Left colon (tissue), 2 donors: Measurements from ENCODE around the gene IL17RE. TPM values are rescaled to one million over a fixed set of nuclear protein-coding genes. Genes with fewer than 3 reads are reported as not detected.
A peak's percentile ranks its signal among the peaks of the same experiment; 100 is the strongest.

ENCODE experiments used
- ATAC-seq: fragments of 200-7000 bp; cut with Tn5 transposase; one replicate; pipeline ENCODE4 v1.9.1; 2020; ENCODE audit warnings: mild to moderate bottlenecking, moderate library complexity
- DNase-seq, 2 donors: peaks; one replicate each; pipeline ENCODE4 v3.0.0-alpha.2; 2020
- intact Hi-C, 2 donors: fragments of 100-400 bp; cut with DNase I in 1 of 2; cut with micrococcal nuclease in 1 of 2; formaldehyde crosslinking; loops; one replicate each; pipeline versions ENCODE4 v1.11.2 to v1.14.0; 2022; cut with DNase I, micrococcal nuclease
- total RNA-seq, 2 donors: library from RNA; stranded (reverse); fragmentation: NEBNext Ultra II Directional; extraction: Animal tissue kit (Norgen Biotek cat#: 25700); gene quantifications; one replicate each; pipeline ENCODE4 v1.2.1, GENCODE V29; 2021
- donor health status: DM: no; HTN: no; CAD: no.
- donor health status: DM: yes; HTN: yes; CAD: no.

IL17RE gene
- total RNA-seq, 2 donors from 2014 or later = 87.3 to 88.7 TPM

GRCh38 chr3:9942934-9943690 is 40.5 kb downstream of the IL17RE start:
- ATAC-seq (no peak), DNase-seq (no peak)
- intact Hi-C loops = no loop called here

- intact Hi-C loops = no loop called here
- ATAC-seq = no peak
- DNase-seq = no peak
Observed at GRCh38 chr3:9944271-9944670, 41.6 kb downstream of the IL17RE start.

GRCh38 chr3:9945358-9945757 is 42.7 kb downstream of the IL17RE start:
- intact Hi-C loops = no loop called here
- DNase-seq = no peak
- no peak for ATAC-seq

- intact Hi-C loops = no loop called here
- DNase-seq (peak; percentile 88 to 90), ATAC-seq (peak; percentile 90)
Observed at GRCh38 chr3:9946112-9947024, 43.7 kb downstream of the IL17RE start.

- intact Hi-C loops = no loop called here
- peak; percentile 86 for ATAC-seq
- DNase-seq = peak; percentile 78 to 85
Observed at GRCh38 chr3:9947025-9947995, 44.7 kb downstream of the IL17RE start.

- DNase-seq (no peak), ATAC-seq (no peak)
- intact Hi-C loops = no loop called here
Observed at GRCh38 chr3:9948586-9948985, 45.9 kb downstream of the IL17RE start.

GRCh38 chr3:9949115-9949514 is 46.5 kb downstream of the IL17RE start:
- DNase-seq (no peak), ATAC-seq (no peak)
- intact Hi-C loops = no loop called here

- intact Hi-C loops = no loop called here
- ATAC-seq = no peak
- no peak for DNase-seq
Observed at GRCh38 chr3:9949626-9950025, 47.0 kb downstream of the IL17RE start.

GRCh38 chr3:9951126-9951525 is 48.5 kb downstream of the IL17RE start:
- intact Hi-C loops = no loop called here
- no peak for DNase-seq
- no peak for ATAC-seq

GRCh38 chr3:9951598-9951961 is 48.9 kb downstream of the IL17RE start:
- intact Hi-C loops = no loop called here
- ATAC-seq = no peak
- no peak for DNase-seq

GRCh38 chr3:9951962-9952805 is 49.5 kb downstream of the IL17RE start, which contains the start of gene PRRT3:
PRRT3 (minus strand) TSS chr3:9952408; CDS start chr3:9950115, 2,293 bp downstream.
- ATAC-seq = peak; percentile 49
- DNase-seq = peak in 1 of 2 donors; percentile 48
- intact Hi-C loops = no loop called here

- intact Hi-C loops = no loop called here
- DNase-seq = no peak
- ATAC-seq = no peak
Observed at GRCh38 chr3:9955067-9955502, 52.4 kb downstream of the IL17RE start.

GRCh38 chr3:9955611-9956352 is 53.1 kb downstream of the IL17RE start:
- DNase-seq = no peak
- ATAC-seq = no peak
- intact Hi-C loops = no loop called here

GRCh38 chr3:9957214-9957613 is 54.6 kb downstream of the IL17RE start:
- ATAC-seq (no peak), DNase-seq (no peak)
- intact Hi-C loops = no loop called here

- DNase-seq (no peak), ATAC-seq (no peak)
- intact Hi-C loops = no loop called here
Observed at GRCh38 chr3:9965200-9965875, 62.7 kb downstream of the IL17RE start.
